ENCODE data around the gene FBRSL1.

GRCh38 chr12:132507161-132507538, 17.2 kb downstream of the FBRSL1 start:
- TF ChIP-seq CTCF (IDR thresholded peaks at IDR 0.05; ENCODE audit: insufficient read depth, low read depth, low read length) (no peak), EZH2 (IDR thresholded peaks at IDR 0.05; ENCODE audit: insufficient read depth, low read length) (no peak)

Measured in astrocyte (in vitro differentiated cells and primary cell).